GM21786 (cell line): Measurements from ENCODE around the gene TTC24.
"Not testable (repeated sequence)": the region's sequence is repeated elsewhere in the genome, so short reads cannot be mapped to it uniquely, and the experiment has no call there.

Experiments
- ATAC-seq: cut with Tn5 transposase; IDR thresholded peaks from one replicate; pipeline ENCODE4 v1.9.1; 2021; ENCODE audit not compliant: unreplicated experiment

Gene TTC24

DNA sequence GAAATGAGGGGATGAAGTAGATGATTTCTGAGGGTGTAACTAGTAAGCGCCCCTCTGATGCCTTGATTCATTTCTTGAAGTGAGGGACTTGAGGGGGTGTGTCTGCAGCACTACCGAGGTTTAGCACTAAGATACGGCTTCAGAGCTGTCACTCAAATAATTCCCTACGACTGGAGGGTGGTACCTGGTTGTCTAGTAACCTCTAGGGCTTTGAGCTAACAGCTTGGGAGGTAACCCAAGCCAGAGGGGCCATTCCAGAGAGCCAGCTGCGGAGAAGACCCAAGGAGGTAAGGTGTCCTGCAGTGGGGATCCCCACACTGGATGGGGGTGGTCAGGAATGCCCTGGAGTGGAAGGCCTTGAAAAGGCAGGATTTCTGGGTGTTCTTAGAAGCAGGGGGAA lies at the start of gene TTC24:
TTC24 (plus strand) TSS at position 252 of the 400 bp plus-strand sequence. CDS start 1,642 bp downstream, outside the sequence.
- ATAC-seq, result no peak

- no peak for ATAC-seq
Observed at GRCh38 chr1:156530006-156530405, 49.5 kb upstream of the TTC24 start.

- no peak for ATAC-seq
Observed at GRCh38 chr1:156532374-156532773, 47.1 kb upstream of the TTC24 start.

GRCh38 chr1:156533568-156534220 lies 45.8 kb upstream of the TTC24 start:
- ATAC-seq, result no peak

DNA sequence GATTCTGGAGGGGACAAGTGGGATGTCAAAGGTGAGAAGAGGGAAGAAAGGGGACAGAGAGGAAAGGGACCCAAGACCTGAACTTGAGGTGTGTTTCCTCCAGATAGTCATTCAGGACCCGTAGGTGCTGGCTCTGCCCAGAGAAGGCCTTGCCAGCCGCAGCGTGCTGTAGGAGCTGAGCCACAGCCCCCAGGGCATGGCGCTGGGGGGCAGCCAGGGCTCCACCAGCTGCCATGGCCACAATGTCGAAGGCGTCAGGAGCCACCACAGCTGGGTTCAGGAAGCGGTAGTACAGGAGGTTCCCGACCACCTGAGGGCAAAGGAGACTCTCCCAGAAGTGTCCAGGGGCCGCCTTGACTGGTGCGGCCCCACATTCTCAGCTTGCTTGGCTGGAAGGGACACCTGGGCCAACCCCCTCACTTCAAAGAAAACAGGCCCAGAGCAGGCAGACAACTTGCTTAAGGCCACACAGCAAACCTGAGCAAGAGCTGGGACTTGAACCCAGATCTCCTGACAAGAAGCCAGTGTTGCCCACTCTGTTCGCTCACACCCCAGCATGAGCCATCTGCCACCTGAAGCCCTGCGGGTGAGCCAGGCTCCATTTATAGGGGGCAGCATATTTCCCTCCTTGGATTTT lies 45.0 kb upstream of the TTC24 start:
- no peak for ATAC-seq

GRCh38 chr1:156537027-156537426 lies 42.5 kb upstream of the TTC24 start:
- no peak for ATAC-seq

DNA sequence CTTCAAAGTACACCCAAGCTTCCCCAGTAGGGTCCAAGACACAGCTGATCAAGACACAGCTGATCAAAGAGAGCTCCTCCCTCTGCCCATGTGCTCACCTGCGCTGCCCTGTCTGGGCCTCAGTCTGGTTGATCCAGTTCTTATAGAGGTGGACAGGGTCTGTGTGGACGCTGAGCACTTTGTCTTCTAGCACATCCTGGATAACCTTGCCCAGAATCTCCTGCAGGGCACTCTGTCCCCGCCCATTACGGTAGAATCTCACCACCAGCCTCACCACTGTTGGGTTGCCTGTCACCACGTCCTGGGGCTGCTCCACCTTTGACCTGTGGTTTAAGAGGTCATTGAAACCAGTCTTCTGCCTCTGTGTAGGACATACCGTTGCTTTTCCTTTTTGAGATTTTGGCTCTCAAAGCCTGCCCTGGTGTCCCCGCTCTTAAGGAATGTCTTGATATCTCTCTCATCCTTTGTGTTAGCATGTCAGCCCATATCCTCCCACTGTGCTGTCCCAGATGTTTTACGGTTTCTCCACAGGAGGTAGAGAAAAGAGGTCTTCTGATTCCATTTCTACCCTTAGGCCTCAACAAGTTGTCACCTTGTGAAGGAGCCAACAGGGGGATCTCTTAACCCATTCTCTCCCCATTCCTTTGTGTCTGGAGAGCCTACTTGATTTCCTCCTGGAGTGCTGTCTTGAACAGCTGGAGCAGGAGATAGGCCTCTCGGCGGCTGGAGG lies 40.6 kb upstream of the TTC24 start:
- ATAC-seq, result no peak

GRCh38 chr1:156539818-156540355 lies 39.6 kb upstream of the TTC24 start:
- no peak for ATAC-seq

- ATAC-seq, result no peak
Observed at GRCh38 chr1:156540955-156541354, 38.6 kb upstream of the TTC24 start.

DNA sequence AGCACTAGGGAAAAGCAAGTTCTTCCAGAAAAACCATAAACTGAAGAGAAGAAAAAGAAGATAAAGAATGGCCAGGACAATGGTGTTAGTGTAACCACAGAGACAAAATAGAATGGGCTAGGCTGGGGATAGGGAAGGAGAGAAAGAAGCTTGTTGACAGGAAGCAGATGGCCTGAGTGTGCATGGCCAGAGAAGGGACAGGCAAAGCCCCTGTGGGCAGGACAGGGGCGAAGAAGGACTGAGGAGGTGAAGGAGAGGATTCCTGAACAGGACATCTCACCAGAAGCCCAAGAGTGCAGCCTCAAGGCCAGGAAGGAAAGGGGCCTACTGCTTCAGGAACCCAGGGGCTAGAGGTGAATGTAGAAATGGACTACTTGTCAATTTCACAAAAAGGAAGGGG lies 36.5 kb upstream of the TTC24 start:
- no peak for ATAC-seq

- ATAC-seq, result no peak
Observed at GRCh38 chr1:156544592-156545102, 34.9 kb upstream of the TTC24 start.

GRCh38 chr1:156546267-156546666 lies 33.3 kb upstream of the TTC24 start:
- ATAC-seq, result no peak

DNA sequence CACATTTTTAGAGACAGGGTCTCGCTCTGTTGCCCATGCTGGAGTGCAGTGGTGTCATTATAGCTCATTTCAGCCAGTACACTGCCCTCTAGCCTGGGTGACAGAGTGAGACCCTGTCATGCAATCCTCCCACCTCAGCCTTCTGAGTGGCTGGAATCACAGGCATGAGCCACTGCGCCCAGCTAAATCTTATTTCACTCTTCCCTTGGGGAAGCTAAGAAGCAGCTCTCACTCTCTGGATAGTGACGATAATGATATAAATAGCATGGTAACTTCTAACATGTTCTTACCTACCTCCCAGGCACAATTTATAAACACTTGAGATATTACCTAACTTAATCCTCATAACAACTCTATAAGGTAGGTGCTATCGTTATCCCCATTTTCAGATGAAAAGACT lies 32.1 kb upstream of the TTC24 start:
- ATAC-seq, result no peak

GRCh38 chr1:156547982-156548381 lies 31.5 kb upstream of the TTC24 start:
- ATAC-seq, result no peak

GRCh38 chr1:156549390-156549789 lies 30.1 kb upstream of the TTC24 start:
- no peak for ATAC-seq

- ATAC-seq, result no peak
Observed at GRCh38 chr1:156549831-156550230, 29.7 kb upstream of the TTC24 start.

DNA sequence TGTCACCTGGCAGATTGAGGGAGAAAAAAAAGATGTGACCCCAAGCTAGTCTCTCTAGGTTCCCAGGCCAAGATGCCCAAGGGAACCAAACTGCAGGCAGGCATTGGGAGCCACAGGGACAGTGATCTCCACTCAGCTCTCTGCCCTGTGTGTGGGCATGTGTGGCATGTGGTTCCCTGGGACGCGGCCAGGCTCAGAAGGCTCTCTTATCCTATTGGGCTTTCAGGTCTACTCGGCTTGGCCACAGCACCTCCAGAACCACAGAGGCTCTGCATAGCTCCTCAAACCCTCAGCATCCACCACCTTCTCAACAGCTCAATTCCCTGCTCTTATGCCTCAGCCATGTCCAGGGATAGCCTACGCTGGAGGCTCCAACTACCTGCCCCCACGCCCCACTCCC lies 29.2 kb upstream of the TTC24 start:
- ATAC-seq, result no peak

- no peak for ATAC-seq
Observed at GRCh38 chr1:156551066-156551643, 28.4 kb upstream of the TTC24 start.

DNA sequence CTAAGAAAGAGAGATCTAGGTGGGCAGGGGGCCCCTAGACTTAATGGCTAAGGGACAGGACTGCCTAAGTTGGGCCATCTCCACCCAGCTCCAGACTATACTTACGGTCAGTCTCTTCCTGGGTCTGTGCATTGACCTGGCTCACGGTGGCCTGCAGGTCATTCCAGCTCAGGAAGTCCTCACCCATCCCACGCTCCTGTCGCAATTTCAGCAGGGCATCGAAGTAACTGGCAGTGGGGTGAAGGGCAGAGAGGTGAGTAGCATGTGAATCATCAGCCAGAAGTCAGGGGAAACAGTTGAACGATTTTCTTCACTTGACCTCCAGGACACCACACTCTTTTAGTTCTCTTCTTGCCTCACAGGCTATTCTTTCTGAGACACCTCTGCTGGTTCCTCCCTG lies 27.7 kb upstream of the TTC24 start:
- ATAC-seq, result no peak

- ATAC-seq, result no peak
Observed at GRCh38 chr1:156552518-156552917, 27.0 kb upstream of the TTC24 start.

- not testable (repeated sequence) for ATAC-seq
Observed at GRCh38 chr1:156552937-156553336, 26.6 kb upstream of the TTC24 start.
